Activated gamma-delta T cell treated with Interleukin-2 at 50 U/mL for 16 hours (primary cell): ENCODE measurements around the gene KRTAP6-3.

ENCODE experiments used
- DNase-seq: peaks from one replicate; pipeline ENCODE4 v3.0.0-alpha.2; 2020

KRTAP6-3 gene

GRCh38 chr21:30592140-30592539 is at the start of gene KRTAP6-3:
Gene KRTAP6-3 (plus strand): TSS chr21:30592440. CDS start chr21:30592446, 6 bp downstream.
- no peak for DNase-seq

GRCh38 chr21:30552782-30553181 is 39.5 kb upstream of the KRTAP6-3 start:
- DNase-seq: no peak

GRCh38 chr21:30555095-30555494 is 37.1 kb upstream of the KRTAP6-3 start:
- no peak for DNase-seq

- DNase-seq: no peak
These were observed 30.9 kb upstream of the KRTAP6-3 start, which contains the start of gene KRTAP19-7 for GRCh38 chr21:30561264-30561895. Gene KRTAP19-7 (minus strand): TSS chr21:30561314. CDS start chr21:30561289, 25 bp downstream.

- no peak for DNase-seq
These were observed 30.3 kb upstream of the KRTAP6-3 start for GRCh38 chr21:30561957-30562356.

GRCh38 chr21:30563072-30563471 is 29.2 kb upstream of the KRTAP6-3 start:
- DNase-seq: no peak

GRCh38 chr21:30563630-30564029 is 28.6 kb upstream of the KRTAP6-3 start:
- no peak for DNase-seq

- DNase-seq: no peak
These were observed 24.6 kb upstream of the KRTAP6-3 start for GRCh38 chr21:30567617-30568016.

- DNase-seq: no peak
These were observed 14.5 kb upstream of the KRTAP6-3 start for GRCh38 chr21:30577766-30578165.

GRCh38 chr21:30579346-30579745 is 12.9 kb upstream of the KRTAP6-3 start:
- DNase-seq: no peak

- DNase-seq: no peak
These were observed 12.1 kb upstream of the KRTAP6-3 start for GRCh38 chr21:30580132-30580531.

GRCh38 chr21:30582870-30583269 is 9.4 kb upstream of the KRTAP6-3 start:
- no peak for DNase-seq

- no peak for DNase-seq
These were observed 1.9 kb upstream of the KRTAP6-3 start, which contains the start of gene KRTAP22-2 for GRCh38 chr21:30590297-30590696. Gene KRTAP22-2 (minus strand): TSS chr21:30590397.

GRCh38 chr21:30598802-30599201 is 6.6 kb downstream of the KRTAP6-3 start, which contains the start of gene KRTAP6-2:
Gene KRTAP6-2 (minus strand): TSS chr21:30598902. CDS start chr21:30598874, 28 bp downstream.
- DNase-seq: no peak

GRCh38 chr21:30600787-30601186 is 8.5 kb downstream of the KRTAP6-3 start, which contains the start of gene KRTAP22-1:
Gene KRTAP22-1 (plus strand): TSS chr21:30601087.
- DNase-seq: no peak

GRCh38 chr21:30605968-30606367 is 13.7 kb downstream of the KRTAP6-3 start:
- DNase-seq: no peak

- DNase-seq: no peak
These were observed 19.9 kb downstream of the KRTAP6-3 start for GRCh38 chr21:30612132-30612531.

GRCh38 chr21:30613836-30614235 is 21.6 kb downstream of the KRTAP6-3 start, which contains the start of gene KRTAP6-1:
Gene KRTAP6-1 (minus strand): TSS chr21:30613930. CDS start chr21:30613904, 26 bp downstream.
- no peak for DNase-seq

- DNase-seq: no peak
These were observed 23.0 kb downstream of the KRTAP6-3 start for GRCh38 chr21:30615199-30615598.

GRCh38 chr21:30616125-30616524 is 23.9 kb downstream of the KRTAP6-3 start, which contains the start of gene KRTAP20-1:
Gene KRTAP20-1 (plus strand): TSS chr21:30616425. CDS start chr21:30616455, 30 bp downstream.
- no peak for DNase-seq

- no peak for DNase-seq
These were observed 27.8 kb downstream of the KRTAP6-3 start for GRCh38 chr21:30620080-30620479.

- no peak for DNase-seq
These were observed 28.3 kb downstream of the KRTAP6-3 start, which contains the start of gene KRTAP20-4 for GRCh38 chr21:30620522-30620921. Gene KRTAP20-4 (plus strand): TSS chr21:30620627.

- no peak for DNase-seq
These were observed 31.1 kb downstream of the KRTAP6-3 start for GRCh38 chr21:30623362-30623761.

GRCh38 chr21:30625449-30626165 is 33.4 kb downstream of the KRTAP6-3 start:
- DNase-seq: no peak
